ENCODE results near the gene ABHD1.
"Not testable (repeated sequence)": the region's sequence is repeated elsewhere in the genome, so short reads cannot be mapped to it uniquely, and the experiment has no call there.

Gene ABHD1

DNA sequence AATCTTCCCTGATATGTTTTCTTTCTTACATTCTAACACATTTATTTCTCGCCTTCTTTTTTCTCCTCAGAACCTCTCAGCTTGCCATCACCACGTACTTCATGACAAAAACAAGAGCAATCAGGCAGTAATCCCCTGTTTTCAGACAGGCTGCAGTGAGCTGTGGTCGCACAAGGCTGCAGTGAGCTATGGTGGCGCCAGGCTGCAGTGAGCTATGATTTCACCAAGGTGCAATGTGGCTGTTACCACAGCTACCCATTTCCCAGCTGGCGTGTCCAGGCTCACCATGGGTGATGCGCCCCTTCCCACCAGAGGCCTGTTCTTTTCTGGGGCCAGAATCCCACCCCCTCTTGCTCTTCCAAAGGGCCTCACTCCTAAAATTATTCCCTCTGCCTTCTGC is 51.0 kb downstream of the ABHD1 start:
- CTCF ChIA-PET: no interaction called here
- no peak for DNase-seq (ENCODE audit: low spot score)
- no peak overlapping the region for H3K27ac ChIP-seq
- POLR2A ChIA-PET (ENCODE audit: low non-redundant PET): interaction anchor here (0.7 kb wide), 1 partner anchor 12 kb away, joined by 6 read pairs; no protein-coding TSS in a partner anchor
- TF ChIP-seq, protein P1, sequence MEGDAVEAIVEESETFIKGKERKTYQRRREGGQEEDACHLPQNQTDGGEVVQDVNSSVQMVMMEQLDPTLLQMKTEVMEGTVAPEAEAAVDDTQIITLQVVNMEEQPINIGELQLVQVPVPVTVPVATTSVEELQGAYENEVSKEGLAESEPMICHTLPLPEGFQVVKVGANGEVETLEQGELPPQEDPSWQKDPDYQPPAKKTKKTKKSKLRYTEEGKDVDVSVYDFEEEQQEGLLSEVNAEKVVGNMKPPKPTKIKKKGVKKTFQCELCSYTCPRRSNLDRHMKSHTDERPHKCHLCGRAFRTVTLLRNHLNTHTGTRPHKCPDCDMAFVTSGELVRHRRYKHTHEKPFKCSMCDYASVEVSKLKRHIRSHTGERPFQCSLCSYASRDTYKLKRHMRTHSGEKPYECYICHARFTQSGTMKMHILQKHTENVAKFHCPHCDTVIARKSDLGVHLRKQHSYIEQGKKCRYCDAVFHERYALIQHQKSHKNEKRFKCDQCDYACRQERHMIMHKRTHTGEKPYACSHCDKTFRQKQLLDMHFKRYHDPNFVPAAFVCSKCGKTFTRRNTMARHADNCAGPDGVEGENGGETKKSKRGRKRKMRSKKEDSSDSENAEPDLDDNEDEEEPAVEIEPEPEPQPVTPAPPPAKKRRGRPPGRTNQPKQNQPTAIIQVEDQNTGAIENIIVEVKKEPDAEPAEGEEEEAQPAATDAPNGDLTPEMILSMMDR (conservative IDR thresholded peaks at IDR 0.05; ENCODE audit: low read depth): no peak

DNA sequence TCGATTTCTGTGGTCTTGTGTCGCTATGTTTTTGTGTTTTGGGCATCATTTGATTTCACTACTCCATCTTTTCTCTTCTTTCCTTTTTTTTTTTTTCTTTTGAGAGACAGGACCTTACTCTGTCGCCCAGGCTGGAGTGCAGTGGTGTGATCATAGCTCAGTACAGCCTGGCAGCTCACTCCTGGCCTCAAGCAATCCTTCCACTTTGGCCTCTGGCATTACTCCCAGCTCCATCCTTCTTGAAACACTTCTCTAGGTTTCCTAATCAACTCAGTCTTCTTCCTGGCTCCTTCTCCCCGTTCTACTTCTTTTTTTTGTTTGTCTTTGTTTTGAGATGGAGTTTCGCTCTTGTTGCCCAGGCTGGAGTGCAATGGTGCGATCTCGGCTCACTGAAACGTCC is 51.7 kb downstream of the ABHD1 start:
- ChIA-PET POLR2A (ENCODE audit: low non-redundant PET) (interaction anchor here (0.7 kb wide), 1 partner anchor 11 kb away, joined by 6 read pairs; no protein-coding TSS in a partner anchor), CTCF (no interaction called here)
- TF ChIP-seq, protein P1 (conservative IDR thresholded peaks at IDR 0.05; ENCODE audit: low read depth): no peak
- no peak overlapping the region for H3K27ac ChIP-seq
- DNase-seq (ENCODE audit: low spot score): no peak

DNA sequence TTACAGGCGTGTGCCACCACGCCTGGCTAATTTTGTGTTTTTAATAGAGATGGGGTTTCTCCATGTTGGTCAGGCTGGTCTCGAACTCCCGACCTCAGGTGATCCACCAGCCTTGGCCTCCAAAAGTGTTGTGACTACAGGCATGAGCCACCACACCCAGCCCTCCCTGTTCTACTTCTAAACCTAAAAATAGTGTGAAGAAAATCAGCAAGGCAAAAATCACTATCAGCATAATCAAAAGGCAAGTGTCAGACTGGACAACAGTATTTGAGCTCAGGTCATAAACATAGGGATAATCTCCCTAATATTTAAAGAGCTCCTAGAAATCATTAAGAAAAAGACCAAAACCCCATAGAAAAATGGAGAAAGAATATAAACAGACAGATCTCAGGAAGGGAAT is 52.2 kb downstream of the ABHD1 start:
- DNase-seq (ENCODE audit: low spot score); POLR2A ChIA-PET (ENCODE audit: low non-redundant PET); H3K27ac ChIP-seq; CTCF ChIA-PET: not testable (repeated sequence)

DNA sequence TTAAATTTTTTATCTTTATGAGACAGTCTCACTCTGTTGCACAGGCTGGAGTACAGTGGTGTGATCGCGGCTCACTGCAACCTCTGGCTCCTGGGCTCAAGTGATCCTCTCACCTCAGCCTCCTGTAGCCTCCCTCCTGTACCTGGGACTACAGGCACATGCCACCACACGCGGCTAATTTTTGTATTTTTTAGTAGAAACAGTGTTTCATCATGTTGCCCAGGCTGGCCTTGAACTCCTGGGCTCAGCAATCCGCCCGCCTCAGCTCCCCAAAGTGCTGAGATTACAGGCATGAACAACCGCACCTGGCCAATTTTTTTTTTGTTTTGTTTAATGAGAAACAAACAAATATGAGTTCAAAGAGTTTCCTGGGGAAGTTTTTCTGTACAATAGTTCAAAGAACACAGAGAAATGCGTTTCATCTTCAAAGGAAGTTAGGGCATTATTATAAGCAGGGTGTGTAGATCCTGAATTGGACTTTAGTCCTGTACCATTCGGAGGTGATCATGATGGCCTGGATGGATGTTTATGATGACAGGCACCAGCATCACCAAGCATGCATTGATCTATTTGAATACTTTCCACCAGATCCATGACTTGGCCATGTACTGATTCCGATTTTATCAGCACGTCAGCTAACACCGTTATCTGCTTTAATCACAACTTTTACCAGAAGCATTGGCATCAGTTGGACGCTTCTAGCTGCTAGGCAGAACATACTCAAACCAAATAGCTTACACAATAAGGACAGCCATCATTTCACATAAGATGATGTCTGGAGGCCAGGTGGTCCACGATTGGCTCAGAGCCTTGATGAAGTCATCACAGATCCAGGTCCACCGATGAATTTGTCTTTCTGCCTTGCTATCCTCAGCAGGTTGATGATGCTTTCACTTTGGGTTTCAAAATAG is 54.1 kb downstream of the ABHD1 start:
- POLR2A ChIA-PET (ENCODE audit: low non-redundant PET): no interaction called here
- no peak for DNase-seq (ENCODE audit: low spot score)
- no peak overlapping the region for H3K27ac ChIP-seq
- TF ChIP-seq, protein P1 (conservative IDR thresholded peaks at IDR 0.05; ENCODE audit: low read depth): no peak
- CTCF ChIA-PET: interaction anchor here (0.6 to 0.7 kb wide), 2 partner anchors 16 to 75 kb away, joined by 3 read pairs; no protein-coding TSS in a partner anchor

DNA sequence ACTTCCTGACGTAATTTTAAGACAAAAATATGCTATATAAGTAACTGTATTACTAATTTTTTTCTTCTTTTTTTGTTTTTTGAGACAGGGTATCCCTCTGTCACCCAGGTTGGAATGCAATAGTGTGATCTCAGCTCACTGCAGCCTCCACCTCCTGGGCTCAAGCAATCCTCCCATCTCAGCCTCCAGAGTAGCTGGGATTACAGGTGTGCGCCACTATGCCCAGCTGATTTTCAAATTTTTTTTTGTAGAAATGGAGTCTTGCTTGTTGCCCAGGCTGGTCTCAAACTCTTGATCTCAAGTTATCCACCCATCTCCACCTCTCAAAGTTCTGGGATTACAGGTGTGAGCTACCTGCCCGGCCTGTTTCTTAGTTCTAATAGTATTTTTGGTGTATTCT is 54.9 kb downstream of the ABHD1 start:
- no peak for DNase-seq (ENCODE audit: low spot score)
- no peak overlapping the region for H3K27ac ChIP-seq
- ChIA-PET POLR2A (ENCODE audit: low non-redundant PET) (no interaction called here), CTCF (interaction anchor here (0.6 to 0.7 kb wide), 2 partner anchors 17 to 76 kb away, joined by 3 read pairs; no protein-coding TSS in a partner anchor)
- TF ChIP-seq, protein P1 (conservative IDR thresholded peaks at IDR 0.05; ENCODE audit: low read depth): no peak

DNA sequence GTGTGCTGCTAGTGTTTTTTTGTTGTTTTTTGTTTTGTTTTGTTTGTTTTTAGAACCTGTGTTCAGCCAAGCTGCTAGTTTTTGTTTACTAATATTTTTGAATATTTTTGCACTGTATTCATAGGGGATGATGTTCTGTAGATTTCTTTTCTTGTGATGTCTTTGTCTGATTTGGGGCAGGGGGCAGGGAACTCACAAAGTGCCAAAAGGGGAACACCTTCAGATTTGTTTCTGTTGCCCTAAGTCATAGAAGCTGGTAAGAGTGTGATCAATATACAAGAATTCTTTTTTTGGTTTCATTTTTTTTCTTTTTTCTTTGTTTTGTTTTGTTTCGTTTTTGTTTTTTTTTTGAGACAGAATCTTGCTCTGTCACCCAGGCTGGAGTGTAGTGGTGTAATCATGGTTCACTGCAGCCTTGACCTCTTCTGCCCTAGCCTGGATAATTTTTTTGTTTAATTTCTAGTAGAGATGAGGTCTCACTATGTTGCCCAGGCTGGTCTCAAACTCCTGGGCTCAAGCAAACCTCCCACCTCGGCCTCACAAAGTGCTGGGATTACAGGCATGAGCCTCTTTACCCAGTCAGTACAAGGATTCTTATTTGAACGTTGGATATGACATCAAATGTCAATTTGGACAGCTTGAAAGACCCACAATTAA is 55.9 kb downstream of the ABHD1 start:
- no peak overlapping the region for H3K27ac ChIP-seq
- POLR2A ChIA-PET (ENCODE audit: low non-redundant PET): no interaction called here
- CTCF ChIA-PET: no interaction called here
- TF ChIP-seq, protein P1 (conservative IDR thresholded peaks at IDR 0.05; ENCODE audit: low read depth): no peak
- DNase-seq (ENCODE audit: low spot score): no peak

All from RWPE1 (cell line).